Loucy (cell line): ENCODE results near the gene MESD.

Experiments
- H2AFZ ChIP-seq: fragments of 200-600 bp; sonication (generic); 2 replicates; pipeline ENCODE4 v1.6.0; 2016; ENCODE audit warnings: antibody characterized with exemption, mild to moderate bottlenecking, low read length, moderate library complexity
- H3F3A ChIP-seq: fragments of 200-600 bp; 2 replicates; pipeline ENCODE4 v1.6.0; 2016; ENCODE audit warnings: antibody characterized with exemption, low read depth, mild to moderate bottlenecking
- H3K27me3 ChIP-seq: fragments of 200-600 bp; sonication (generic); 2 replicates; pipeline ENCODE4 v1.6.1; 2014; ENCODE audit warnings: low read length, mild to moderate bottlenecking; ENCODE audit not compliant: insufficient read depth, poor library complexity, severe bottlenecking
- H3K36me3 ChIP-seq: fragments of 200-600 bp; sonication (generic); 2 replicates; pipeline ENCODE4 v1.6.1; 2016; ENCODE audit warnings: low read length; ENCODE audit not compliant: insufficient read depth
- H3K4me1 ChIP-seq: fragments of 200-600 bp; sonication (generic); 2 replicates; pipeline ENCODE4 v1.5.1; 2014; ENCODE audit warnings: low read length, mild to moderate bottlenecking; ENCODE audit not compliant: insufficient read depth, poor library complexity, severe bottlenecking
- H3K4me2 ChIP-seq: fragments of 200-600 bp; sonication (generic); 2 replicates; pipeline ENCODE4 v1.6.0; 2014; ENCODE audit warnings: antibody characterized with exemption, low read length, low read depth, mild to moderate bottlenecking; ENCODE audit not compliant: poor library complexity, severe bottlenecking
- H3K4me3 ChIP-seq: fragments of 200-600 bp; sonication (generic); 2 replicates; pipeline ENCODE4 v1.5.1; 2014; ENCODE audit warnings: low read length, mild to moderate bottlenecking, mixed read lengths; ENCODE audit not compliant: poor library complexity, severe bottlenecking
- H3K79me2 ChIP-seq: fragments of 200-600 bp; sonication (generic); 2 replicates; pipeline ENCODE4 v1.6.1; 2014; ENCODE audit warnings: low read length; ENCODE audit not compliant: insufficient read depth
- H3K9ac ChIP-seq: fragments of 200-600 bp; sonication (generic); 2 replicates; pipeline ENCODE4 v1.6.0; 2014; ENCODE audit warnings: mild to moderate bottlenecking, low read depth, low read length, moderate library complexity; ENCODE audit not compliant: poor library complexity, severe bottlenecking
- H3K9me2 ChIP-seq: fragments of 200-600 bp; sonication (generic); replicated peaks from 2 replicates; pipeline ENCODE4 v1.6.1; 2016; ENCODE audit warnings: low read depth, low read length, mixed read lengths
- H3K9me3 ChIP-seq: fragments of 200-600 bp; sonication (generic); 2 replicates; pipeline ENCODE4 v1.6.1; 2014; ENCODE audit warnings: mild to moderate bottlenecking, antibody characterized with exemption, low read length, low read depth; ENCODE audit not compliant: insufficient read depth
- H4K20me1 ChIP-seq: fragments of 200-600 bp; sonication (generic); 2 replicates; pipeline ENCODE4 v1.6.0; 2014; ENCODE audit warnings: antibody characterized with exemption, low read length, mild to moderate bottlenecking; ENCODE audit not compliant: insufficient read depth, poor library complexity, severe bottlenecking
- CTCF ChIP-seq: fragments of 200-600 bp; sonication (generic); conservative IDR thresholded peaks from 2 replicates; pipeline ENCODE4 v1.5.1; 2014; ENCODE audit warnings: mild to moderate bottlenecking, antibody characterized with exemption, low read length
- EZH2phosphoT487 ChIP-seq: fragments of 200-600 bp; IDR thresholded peaks from 2 replicates; pipeline ENCODE4 v1.6.1; 2018; ENCODE audit warnings: antibody characterized with exemption, mild to moderate bottlenecking, moderate library complexity, borderline replicate concordance

Gene MESD

DNA sequence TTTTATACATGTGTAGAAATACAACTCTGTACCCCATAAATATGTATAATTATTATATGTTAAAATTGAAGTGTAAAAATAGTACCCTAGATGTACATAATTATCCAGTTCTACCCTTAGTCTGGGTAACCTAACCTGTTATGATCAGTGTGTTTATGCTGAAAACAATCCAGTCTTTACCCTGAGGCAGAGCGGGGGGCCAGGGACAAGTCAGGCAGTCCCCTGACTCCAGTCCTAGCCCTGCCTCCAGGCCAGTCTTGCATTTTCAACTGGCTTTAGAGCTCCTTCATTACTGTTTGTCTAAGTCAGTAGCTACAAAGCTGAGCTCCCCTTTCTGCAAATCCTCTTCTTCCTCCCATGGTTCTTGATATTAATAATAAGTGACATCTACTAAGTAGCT lies 3.1 kb downstream of the MESD start:
- peak overlapping the region; percentile 58 for H3K4me3 ChIP-seq
- H3K79me2 ChIP-seq, result peaks cover 71% of the 10 kb centered on the region
- H3K9me2 ChIP-seq, result no peaks in the 10 kb centered on the region
- H4K20me1 ChIP-seq, result peaks cover 43% of the 10 kb centered on the region
- peaks cover 44% of the 10 kb centered on the region for H3K4me1 ChIP-seq
- TF ChIP-seq CTCF (no peak), EZH2phosphoT487 (no peak)
- no peaks in the 10 kb centered on the region for H3K36me3 ChIP-seq
- H3K27me3 ChIP-seq, result no peaks in the 10 kb centered on the region
- peak overlapping the region; percentile 91 for H3K4me2 ChIP-seq
- peak overlapping the region; percentile 37 for H3K9ac ChIP-seq
- no peaks in the 10 kb centered on the region for H3F3A ChIP-seq
- H3K9me3 ChIP-seq, result no peaks in the 10 kb centered on the region
- no peak overlapping the region for H2AFZ ChIP-seq

- no peak for TF ChIP-seq EZH2phosphoT487
- no peak for TF ChIP-seq CTCF
- Histone ChIP-seq H3F3A (no peaks in the 10 kb centered on the region), H3K36me3 (no peaks in the 10 kb centered on the region)
These were observed 3.6 kb downstream of the MESD start for GRCh38 chr15:80985981-80986380.

GRCh38 chr15:80984856-80985255 lies 4.8 kb downstream of the MESD start:
- Histone ChIP-seq H3K4me2 (peak overlapping the region; percentile 91), H3K9me2 (no peaks in the 10 kb centered on the region), H3K4me1 (peaks cover 28% of the 10 kb centered on the region), H3K9me3 (no peaks in the 10 kb centered on the region), H3K4me3 (peak overlapping the region; percentile 58), H3K36me3 (peaks cover 9% of the 10 kb centered on the region; the same call in 1 of the 2 replicates), H3F3A (no peaks in the 10 kb centered on the region), H2AFZ (no peak overlapping the region), H3K9ac (peak overlapping the region; percentile 32), H3K27me3 (no peaks in the 10 kb centered on the region), H4K20me1 (peaks cover 43% of the 10 kb centered on the region), H3K79me2 (peaks cover 71% of the 10 kb centered on the region)
- TF ChIP-seq CTCF (no peak), EZH2phosphoT487 (no peak)

More at GRCh38 chr15:80985981-80986380, 3.6 kb downstream of the MESD start:
- Histone ChIP-seq H3K4me1 (peaks cover 39% of the 10 kb centered on the region), H3K9me2 (no peaks in the 10 kb centered on the region), H3K9me3 (no peaks in the 10 kb centered on the region), H3K4me2 (peak overlapping the region; percentile 91), H3K79me2 (peaks cover 71% of the 10 kb centered on the region), H3K4me3 (peak overlapping the region; percentile 58), H3K27me3 (no peaks in the 10 kb centered on the region), H2AFZ (no peak overlapping the region), H4K20me1 (peaks cover 43% of the 10 kb centered on the region), H3K9ac (peak overlapping the region; percentile 37)
